IMR-90 (cell line): ENCODE measurements around the gene MPPED1. TPM values are rescaled to one million over a fixed set of nuclear protein-coding genes. Genes with fewer than 3 reads are reported as not detected.

ENCODE experiments used
- ATAC-seq: fragments of 200-7000 bp; cut with Tn5 transposase; 2 replicates; pipeline ENCODE4 v1.9.1; 2020; ENCODE audit warnings: low read depth, mild to moderate bottlenecking, moderate library complexity
- BruUV-seq: library from RNA; stranded (reverse); fragments of 400-500 nt; replicated peaks from 2 replicates; lab custom pipeline; 2021; lab: Mats Ljungman, UMichigan
- CTCF ChIA-PET: fragments of 300-600 bp; formaldehyde crosslinking; extraction: SDS; loops from one replicate; lab custom pipeline; 2021; ENCODE audit warnings: antibody characterized with exemption; lab: Yijun Ruan, JAX
- POLR2A ChIA-PET: fragments of 300-600 bp; sonication (Branson Sonifier 250); formaldehyde crosslinking; loops from one replicate; lab custom pipeline; 2022; ENCODE audit warnings: antibody characterized with exemption; ENCODE audit not compliant: unreplicated experiment; lab: Charles Lee
- DNase-seq: peaks from one replicate; pipeline ENCODE4 v3.0.0; 2013
- H2AFZ ChIP-seq: replicated peaks from 2 replicates; pipeline ENCODE3; 2013; ENCODE audit warnings: low read length, mild to moderate bottlenecking; ENCODE audit not compliant: poor library complexity
- H2AK5ac ChIP-seq: 2 replicates; pipeline ENCODE4 v1.6.1; 2013; ENCODE audit warnings: low read depth, low read length, inconsistent platforms
- H2AK9ac ChIP-seq: replicated peaks from 2 replicates; pipeline ENCODE3; 2013; ENCODE audit warnings: mild to moderate bottlenecking, low read depth, low read length, moderate library complexity; ENCODE audit not compliant: poor library complexity
- H2BK120ac ChIP-seq: 2 replicates; pipeline ENCODE4 v1.6.1; 2013; ENCODE audit warnings: low read depth, low read length, inconsistent platforms
- H2BK15ac ChIP-seq: 3 replicates; pipeline ENCODE4 v1.6.1; 2013; ENCODE audit warnings: low read depth, low read length, inconsistent platforms
- H2BK20ac ChIP-seq: 2 replicates; pipeline ENCODE4 v1.6.1; 2013; ENCODE audit warnings: low read depth, mild to moderate bottlenecking, inconsistent platforms, low read length, moderate library complexity
- H2BK5ac ChIP-seq: 2 replicates; pipeline ENCODE4 v1.6.1; 2013; ENCODE audit warnings: mild to moderate bottlenecking, low read depth, low read length, inconsistent platforms; ENCODE audit not compliant: poor library complexity, severe bottlenecking
- H3K14ac ChIP-seq: replicated peaks from 2 replicates; pipeline ENCODE4 v1.6.1; 2013; ENCODE audit warnings: low read depth, low read length, inconsistent platforms
- H3K18ac ChIP-seq: 2 replicates; pipeline ENCODE4 v1.6.1; 2013; ENCODE audit warnings: low read depth, low read length, control low read depth
- H3K23ac ChIP-seq: 2 replicates; pipeline ENCODE4 v1.6.1; 2013; ENCODE audit warnings: low read depth, low read length, inconsistent platforms
- H3K27ac ChIP-seq: 2 replicates; pipeline ENCODE4 v1.5.1; 2013; ENCODE audit warnings: mild to moderate bottlenecking, control low read depth, low read length; ENCODE audit not compliant: insufficient read depth
- H3K27me3 ChIP-seq: 2 replicates; pipeline ENCODE4 v1.6.1; 2013; ENCODE audit warnings: low read length; ENCODE audit not compliant: control insufficient read depth, insufficient read depth
- H3K36me3 ChIP-seq: 2 replicates; pipeline ENCODE4 v1.6.1; 2013; ENCODE audit warnings: low read length, mixed read lengths; ENCODE audit not compliant: control insufficient read depth, insufficient read depth
- H3K4ac ChIP-seq: 2 replicates; pipeline ENCODE4 v1.6.1; 2013; ENCODE audit warnings: low read depth, low read length, inconsistent platforms
- H3K4me1 ChIP-seq: 2 replicates; pipeline ENCODE4 v1.6.1; 2013; ENCODE audit warnings: low read length, mixed read lengths; ENCODE audit not compliant: control insufficient read depth, insufficient read depth
- H3K4me2 ChIP-seq: 2 replicates; pipeline ENCODE4 v1.6.1; 2013; ENCODE audit warnings: low read depth, mild to moderate bottlenecking, control low read depth, low read length, moderate library complexity
- H3K4me3 ChIP-seq: 2 replicates; pipeline ENCODE4 v1.5.1; 2013; ENCODE audit warnings: low read depth, mild to moderate bottlenecking, control low read depth, low read length, moderate library complexity; ENCODE audit not compliant: insufficient read depth
- H3K56ac ChIP-seq: 2 replicates; pipeline ENCODE4 v1.6.1; 2013; ENCODE audit warnings: low read length, inconsistent platforms; ENCODE audit not compliant: insufficient read depth; ENCODE audit errors: extremely low read depth
- H3K79me1 ChIP-seq, 2 experiments: 2 replicates each; pipeline ENCODE4 v1.6.1; 2013; ENCODE audit warnings: low read length in 2 of 2, inconsistent platforms in 1 of 2, low read depth in 1 of 2
- H3K9ac ChIP-seq: 2 replicates; pipeline ENCODE4 v1.6.1; 2013; ENCODE audit warnings: low read depth, low read length, control low read depth
- H3K9me1 ChIP-seq: 2 replicates; pipeline ENCODE4 v1.6.1; 2013; ENCODE audit warnings: low read length, inconsistent platforms; ENCODE audit not compliant: insufficient read depth
- H3K9me3 ChIP-seq: 2 replicates; pipeline ENCODE4 v1.6.1; 2013; ENCODE audit warnings: low read length; ENCODE audit not compliant: control insufficient read depth, insufficient read depth
- H4K20me1 ChIP-seq: 2 replicates; pipeline ENCODE4 v1.6.1; 2013; ENCODE audit warnings: low read length, inconsistent platforms; ENCODE audit not compliant: insufficient read depth
- H4K5ac ChIP-seq: 2 replicates; pipeline ENCODE4 v1.6.1; 2013; ENCODE audit warnings: mild to moderate bottlenecking, low read depth, low read length, control low read depth
- H4K8ac ChIP-seq, 2 experiments: 2 replicates each; pipeline ENCODE4 v1.6.1; 2013; ENCODE audit warnings: low read depth in 2 of 2, low read length in 2 of 2, control low read depth in 1 of 2, inconsistent platforms in 1 of 2
- H4K91ac ChIP-seq: 2 replicates; pipeline ENCODE4 v1.6.1; 2013; ENCODE audit warnings: low read depth, low read length, inconsistent platforms; ENCODE audit not compliant: insufficient read depth
- ELK1 ChIP-seq: fragments of 150-350 bp; IDR thresholded peaks from 2 replicates; pipeline ENCODE4 v1.6.1; 2016; ENCODE audit warnings: low read depth, mild to moderate bottlenecking, low read length, moderate library complexity, borderline replicate concordance
- WGBS, 2 experiments: methylation state at CpG; one replicate each; pipeline versions ENCODE4 v1.1.5 to v1.1.7; 2013; ENCODE audit warnings: missing lambda C conversion rate in 2 of 2; ENCODE audit not compliant: insufficient read length in 1 of 2; ENCODE audit errors: extremely low coverage in 2 of 2; 5-methylcytosine and 5-hydroxymethylcytosine counted together
- dilution Hi-C: fragments of 300-500 bp; cut with HindIII; formaldehyde crosslinking; loops from one replicate; pipeline ENCODE4 v1.14.3; 2018; ENCODE audit warnings: low sequenced_read_pairs; ENCODE audit not compliant: unreplicated experiment
- in situ Hi-C: fragments of 300-500 bp; cut with MboI; formaldehyde crosslinking; loops from 3 replicates; pipeline ENCODE4 v1.14.3; 2019; ENCODE audit warnings: low sequenced_read_pairs, inconsistent platforms, mixed read lengths
- intact Hi-C: fragments of 100-400 bp; cut with micrococcal nuclease; formaldehyde crosslinking; loops from 2 replicates; pipeline ENCODE4 v1.10.0; 2022
- polyA plus RNA-seq, 3 experiments: library from polyadenylated mRNA; depleted of rRNA; stranded (reverse); fragments of >200 nt; gene quantifications; 2 replicates each; pipeline ENCODE4 v1.2.3, GENCODE V29; 2012; ENCODE audit warnings: low replicate concordance in 1 of 3
- total RNA-seq: library from RNA; depleted of rRNA; stranded (reverse); fragments of >200 nt; gene quantifications from 2 replicates; pipeline ENCODE4 v1.2.3, GENCODE V29; 2012

Gene MPPED1
- total and polyA plus RNA-seq, 2 of the 4 experiments (the other 2 are of a cell fraction) = not detected

DNA sequence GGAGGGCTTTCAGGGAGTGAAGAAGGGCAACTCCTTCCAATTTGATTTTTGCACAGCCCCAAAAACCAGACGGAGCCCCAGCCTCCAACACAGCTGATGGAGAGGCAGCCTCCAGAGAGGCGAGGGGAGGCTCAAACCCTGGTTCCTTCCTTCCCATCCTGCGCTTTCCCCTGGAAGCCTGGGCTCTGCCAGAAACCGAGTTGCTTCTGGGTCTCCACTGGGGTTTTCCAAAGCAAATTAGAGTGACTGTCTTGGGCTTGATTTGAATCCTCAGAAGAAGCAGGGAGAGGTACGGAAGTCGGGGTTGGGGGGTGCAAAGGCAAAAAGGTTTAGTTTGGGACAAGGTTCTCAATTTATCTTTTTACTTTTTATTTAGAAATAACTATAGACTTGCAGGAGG, 129.2 kb downstream of the MPPED1 start:
- in situ Hi-C loops = no loop called here
- H2BK15ac ChIP-seq = no peak overlapping the region
- no peak overlapping the region for H4K5ac ChIP-seq
- H3K79me1 ChIP-seq = no peaks in the 10 kb centered on the region
- no peak overlapping the region for H2BK20ac ChIP-seq
- H3K27ac ChIP-seq = no peak overlapping the region
- no peaks in the 10 kb centered on the region for H3K4me1 ChIP-seq
- no peaks in the 10 kb centered on the region; the same call in 1 of the 2 replicates for H3K27me3 ChIP-seq
- H3K4me3 ChIP-seq = no peak overlapping the region
- ATAC-seq (no peak), DNase-seq (no peak)
- no peak overlapping the region for H3K56ac ChIP-seq
- no peak overlapping the region for H2AFZ ChIP-seq
- no peak overlapping the region for H3K4ac ChIP-seq
- H3K4me2 ChIP-seq = no peak overlapping the region
- H3K23ac ChIP-seq = no peak overlapping the region
- no peak overlapping the region for H2BK5ac ChIP-seq
- H3K9me3 ChIP-seq = no peaks in the 10 kb centered on the region
- TF ChIP-seq ELK1 = no peak
- H4K91ac ChIP-seq = no peak overlapping the region
- ChIA-PET CTCF (no interaction called here), POLR2A (no interaction called here)
- H3K36me3 ChIP-seq = no peaks in the 10 kb centered on the region
- H3K18ac ChIP-seq = no peak overlapping the region
- no peak overlapping the region for H4K8ac ChIP-seq
- H2BK120ac ChIP-seq = no peak overlapping the region
- intact Hi-C loops = no loop called here
- H3K9ac ChIP-seq = no peak overlapping the region
- H2AK9ac ChIP-seq = no peak overlapping the region
- H2AK5ac ChIP-seq = no peak overlapping the region
- BruUV-seq = no TSS peak
- H3K14ac ChIP-seq = no peak overlapping the region
- H4K20me1 ChIP-seq = no peaks in the 10 kb centered on the region
- no CpG with 5 or more reads among the region's 6 CpGs for WGBS, 2 experiments
- dilution Hi-C loops = no loop called here
- H3K9me1 ChIP-seq = no peaks in the 10 kb centered on the region
